Measurements from ENCODE around the gene GALNT3.

DNA sequence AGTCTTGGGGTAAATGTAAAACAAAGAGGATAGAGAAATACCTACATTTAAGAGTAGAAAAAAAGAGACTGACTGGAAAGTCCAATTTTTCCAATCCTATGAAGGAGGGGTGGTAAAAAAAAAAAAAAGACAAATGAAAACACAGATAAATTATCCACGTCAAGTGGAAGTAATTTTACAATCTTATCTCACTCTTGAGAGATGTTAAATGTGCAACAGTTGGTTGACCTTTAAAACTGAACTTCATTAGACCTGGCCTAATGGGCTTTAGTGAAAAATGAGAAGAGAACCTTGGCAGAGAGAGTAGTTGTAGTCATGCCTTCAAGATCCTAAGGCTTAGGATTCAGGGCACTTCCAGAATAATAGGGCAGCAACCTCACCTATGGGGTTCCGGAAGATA is 20.4 kb downstream of the GALNT3 start:
- TF ChIP-seq, protein P1, sequence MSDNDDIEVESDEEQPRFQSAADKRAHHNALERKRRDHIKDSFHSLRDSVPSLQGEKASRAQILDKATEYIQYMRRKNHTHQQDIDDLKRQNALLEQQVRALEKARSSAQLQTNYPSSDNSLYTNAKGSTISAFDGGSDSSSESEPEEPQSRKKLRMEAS (IDR thresholded peaks at IDR 0.05) = no peak
- TF ChIP-seq, protein P2, sequence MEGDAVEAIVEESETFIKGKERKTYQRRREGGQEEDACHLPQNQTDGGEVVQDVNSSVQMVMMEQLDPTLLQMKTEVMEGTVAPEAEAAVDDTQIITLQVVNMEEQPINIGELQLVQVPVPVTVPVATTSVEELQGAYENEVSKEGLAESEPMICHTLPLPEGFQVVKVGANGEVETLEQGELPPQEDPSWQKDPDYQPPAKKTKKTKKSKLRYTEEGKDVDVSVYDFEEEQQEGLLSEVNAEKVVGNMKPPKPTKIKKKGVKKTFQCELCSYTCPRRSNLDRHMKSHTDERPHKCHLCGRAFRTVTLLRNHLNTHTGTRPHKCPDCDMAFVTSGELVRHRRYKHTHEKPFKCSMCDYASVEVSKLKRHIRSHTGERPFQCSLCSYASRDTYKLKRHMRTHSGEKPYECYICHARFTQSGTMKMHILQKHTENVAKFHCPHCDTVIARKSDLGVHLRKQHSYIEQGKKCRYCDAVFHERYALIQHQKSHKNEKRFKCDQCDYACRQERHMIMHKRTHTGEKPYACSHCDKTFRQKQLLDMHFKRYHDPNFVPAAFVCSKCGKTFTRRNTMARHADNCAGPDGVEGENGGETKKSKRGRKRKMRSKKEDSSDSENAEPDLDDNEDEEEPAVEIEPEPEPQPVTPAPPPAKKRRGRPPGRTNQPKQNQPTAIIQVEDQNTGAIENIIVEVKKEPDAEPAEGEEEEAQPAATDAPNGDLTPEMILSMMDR (IDR thresholded peaks at IDR 0.05; ENCODE audit: low read depth, low read length, missing input control) = no peak
- TF ChIP-seq RAD21 (IDR thresholded peaks at IDR 0.05) (no peak), SP1 (IDR thresholded peaks at IDR 0.05) (no peak), TAF1 (conservative IDR thresholded peaks at IDR 0.05) (no peak), EGR1 (IDR thresholded peaks at IDR 0.05; ENCODE audit: low read depth in 2 of 2) (no peak)
- TF ChIP-seq, protein P3, sequence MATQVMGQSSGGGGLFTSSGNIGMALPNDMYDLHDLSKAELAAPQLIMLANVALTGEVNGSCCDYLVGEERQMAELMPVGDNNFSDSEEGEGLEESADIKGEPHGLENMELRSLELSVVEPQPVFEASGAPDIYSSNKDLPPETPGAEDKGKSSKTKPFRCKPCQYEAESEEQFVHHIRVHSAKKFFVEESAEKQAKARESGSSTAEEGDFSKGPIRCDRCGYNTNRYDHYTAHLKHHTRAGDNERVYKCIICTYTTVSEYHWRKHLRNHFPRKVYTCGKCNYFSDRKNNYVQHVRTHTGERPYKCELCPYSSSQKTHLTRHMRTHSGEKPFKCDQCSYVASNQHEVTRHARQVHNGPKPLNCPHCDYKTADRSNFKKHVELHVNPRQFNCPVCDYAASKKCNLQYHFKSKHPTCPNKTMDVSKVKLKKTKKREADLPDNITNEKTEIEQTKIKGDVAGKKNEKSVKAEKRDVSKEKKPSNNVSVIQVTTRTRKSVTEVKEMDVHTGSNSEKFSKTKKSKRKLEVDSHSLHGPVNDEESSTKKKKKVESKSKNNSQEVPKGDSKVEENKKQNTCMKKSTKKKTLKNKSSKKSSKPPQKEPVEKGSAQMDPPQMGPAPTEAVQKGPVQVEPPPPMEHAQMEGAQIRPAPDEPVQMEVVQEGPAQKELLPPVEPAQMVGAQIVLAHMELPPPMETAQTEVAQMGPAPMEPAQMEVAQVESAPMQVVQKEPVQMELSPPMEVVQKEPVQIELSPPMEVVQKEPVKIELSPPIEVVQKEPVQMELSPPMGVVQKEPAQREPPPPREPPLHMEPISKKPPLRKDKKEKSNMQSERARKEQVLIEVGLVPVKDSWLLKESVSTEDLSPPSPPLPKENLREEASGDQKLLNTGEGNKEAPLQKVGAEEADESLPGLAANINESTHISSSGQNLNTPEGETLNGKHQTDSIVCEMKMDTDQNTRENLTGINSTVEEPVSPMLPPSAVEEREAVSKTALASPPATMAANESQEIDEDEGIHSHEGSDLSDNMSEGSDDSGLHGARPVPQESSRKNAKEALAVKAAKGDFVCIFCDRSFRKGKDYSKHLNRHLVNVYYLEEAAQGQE (IDR thresholded peaks at IDR 0.05) = no peak
- TF ChIP-seq, protein P4, sequence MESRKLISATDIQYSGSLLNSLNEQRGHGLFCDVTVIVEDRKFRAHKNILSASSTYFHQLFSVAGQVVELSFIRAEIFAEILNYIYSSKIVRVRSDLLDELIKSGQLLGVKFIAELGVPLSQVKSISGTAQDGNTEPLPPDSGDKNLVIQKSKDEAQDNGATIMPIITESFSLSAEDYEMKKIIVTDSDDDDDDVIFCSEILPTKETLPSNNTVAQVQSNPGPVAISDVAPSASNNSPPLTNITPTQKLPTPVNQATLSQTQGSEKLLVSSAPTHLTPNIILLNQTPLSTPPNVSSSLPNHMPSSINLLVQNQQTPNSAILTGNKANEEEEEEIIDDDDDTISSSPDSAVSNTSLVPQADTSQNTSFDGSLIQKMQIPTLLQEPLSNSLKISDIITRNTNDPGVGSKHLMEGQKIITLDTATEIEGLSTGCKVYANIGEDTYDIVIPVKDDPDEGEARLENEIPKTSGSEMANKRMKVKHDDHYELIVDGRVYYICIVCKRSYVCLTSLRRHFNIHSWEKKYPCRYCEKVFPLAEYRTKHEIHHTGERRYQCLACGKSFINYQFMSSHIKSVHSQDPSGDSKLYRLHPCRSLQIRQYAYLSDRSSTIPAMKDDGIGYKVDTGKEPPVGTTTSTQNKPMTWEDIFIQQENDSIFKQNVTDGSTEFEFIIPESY (IDR thresholded peaks at IDR 0.05) = no peak
